GM12878 (cell line): ENCODE results near the gene MOK. TPM values are rescaled to one million over a fixed set of nuclear protein-coding genes. Genes with fewer than 3 reads are reported as not detected.

Experiments used
- ATAC-seq: fragments of 200-7000 bp; cut with Tn5 transposase; 3 replicates; pipeline ENCODE4 v1.9.1; 2020; ENCODE audit warnings: mild to moderate bottlenecking, moderate library complexity
- BruUV-seq: library from RNA; stranded (reverse); fragments of 400-500 nt; replicated peaks from 2 replicates; lab custom pipeline; 2021; lab: Mats Ljungman, UMichigan
- CTCF ChIA-PET: fragments of 300-600 bp; sonication (Branson Sonifier 250); formaldehyde crosslinking; extraction: SDS; loops from one replicate; lab custom pipeline; 2021; ENCODE audit warnings: inconsistent platforms; lab: Yijun Ruan, JAX
- POLR2A ChIA-PET: fragments of 350-600 bp; formaldehyde crosslinking; extraction: SDS; loops from one replicate; lab custom pipeline; 2021; ENCODE audit warnings: inconsistent platforms; lab: Charles Lee
- RAD21 ChIA-PET: fragments of 300-600 bp; sonication (Branson Sonifier 250); formaldehyde crosslinking; loops from one replicate; lab custom pipeline; 2023; ENCODE audit warnings: antibody characterized with exemption; ENCODE audit not compliant: unreplicated experiment; lab: Charles Lee
- SMC1A ChIA-PET: fragments of 300-600 bp; sonication (Branson Sonifier 250); formaldehyde crosslinking; loops from one replicate; lab custom pipeline; 2023; ENCODE audit not compliant: unreplicated experiment, uncharacterized antibody; lab: Charles Lee
- DNase-seq: peaks from one replicate; pipeline ENCODE4 v3.0.0-alpha.2; 2011; ENCODE audit warnings: low read depth, low spot score
- FAIRE-seq: peaks from 3 replicates; lab custom pipeline; 2011; peaks lifted over from hg19 to GRCh38; lab: Jason Lieb, UNC
- H2AFZ ChIP-seq: 2 replicates; pipeline ENCODE4 v1.6.0; 2011; ENCODE audit warnings: low read depth, low read length, control low read depth; ENCODE audit not compliant: control insufficient read depth
- H3K27ac ChIP-seq: 2 replicates; pipeline ENCODE4 v1.5.1; 2011; ENCODE audit warnings: control low read depth; ENCODE audit not compliant: control insufficient read depth, insufficient read depth
- H3K27me3 ChIP-seq, 2 experiments: replicated peaks in 1 of 2; 2 replicates each; pipeline versions ENCODE4 v1.6.0 to v1.6.1; 2011; ENCODE audit warnings: low read length in 1 of 2; ENCODE audit not compliant: control insufficient read depth in 2 of 2, insufficient read depth in 2 of 2
- H3K36me3 ChIP-seq, 2 experiments: 2 replicates each; pipeline ENCODE4 v1.5.1; 2011; ENCODE audit warnings: low read length in 1 of 2; ENCODE audit not compliant: control insufficient read depth in 2 of 2, insufficient read depth in 2 of 2
- H3K4me1 ChIP-seq: 2 replicates; pipeline ENCODE4 v1.6.1; 2011; ENCODE audit warnings: mild to moderate bottlenecking, low read length, moderate library complexity, mixed read lengths; ENCODE audit not compliant: control insufficient read depth, insufficient read depth
- H3K4me2 ChIP-seq: 2 replicates; pipeline ENCODE4 v1.6.0; 2011; ENCODE audit warnings: control low read depth; ENCODE audit not compliant: control insufficient read depth, insufficient read depth
- H3K4me3 ChIP-seq: fragments of 200-600 bp; sonication (generic); 2 replicates; pipeline ENCODE4 v1.5.1; 2016
- H3K79me2 ChIP-seq: 2 replicates; pipeline ENCODE4 v1.6.0; 2011; ENCODE audit warnings: low read length; ENCODE audit not compliant: control insufficient read depth, insufficient read depth
- H3K9ac ChIP-seq: 2 replicates; pipeline ENCODE4 v1.8.0; 2011; ENCODE audit warnings: low read length, control low read depth, mixed read lengths; ENCODE audit not compliant: control insufficient read depth, insufficient read depth
- H3K9me3 ChIP-seq: replicated peaks from 3 replicates; pipeline ENCODE4 v1.5.1; 2011; ENCODE audit warnings: mild to moderate bottlenecking, low read length; ENCODE audit not compliant: control insufficient read depth, insufficient read depth
- H4K20me1 ChIP-seq: 2 replicates; pipeline ENCODE4 v1.6.0; 2011; ENCODE audit not compliant: control insufficient read depth, insufficient read depth
- ETV6 ChIP-seq, 2 experiments: fragments of 450-650 bp in 1 of 2; IDR thresholded peaks in 1 of 2; conservative IDR thresholded peaks in 1 of 2; 2 replicates each; pipeline ENCODE4 v1.6.1; 2014; ENCODE audit warnings: antibody characterized with exemption in 1 of 2, borderline replicate concordance in 1 of 2, low read depth in 1 of 2, mild to moderate bottlenecking in 1 of 2, moderate library complexity in 1 of 2
- PAX5 ChIP-seq: IDR thresholded peaks from 2 replicates; pipeline ENCODE4 v1.6.1; 2011; ENCODE audit warnings: low read depth, low read length, borderline replicate concordance
- RBBP5 ChIP-seq: fragments of 200-600 bp; sonication (generic); conservative IDR thresholded peaks from 2 replicates; pipeline ENCODE4 v1.6.1; 2016
- SMAD1 ChIP-seq: fragments of 450-650 bp; IDR thresholded peaks from 2 replicates; pipeline ENCODE4 v1.6.1; 2018; ENCODE audit warnings: mild to moderate bottlenecking, low read depth; ENCODE audit not compliant: partially characterized antibody
- SMARCA5 ChIP-seq: fragments of 450-650 bp; IDR thresholded peaks from 2 replicates; pipeline ENCODE4 v1.6.1; 2017; ENCODE audit warnings: mild to moderate bottlenecking
- SP1 ChIP-seq: IDR thresholded peaks from one replicate; pipeline ENCODE4 v1.6.1; 2011; ENCODE audit warnings: low read depth, low read length
- SREBF2 ChIP-seq: IDR thresholded peaks from 2 replicates; pipeline ENCODE4 v1.6.1; 2012; ENCODE audit warnings: mild to moderate bottlenecking, low read length
- ZBTB33 ChIP-seq: fragments of 450-650 bp; IDR thresholded peaks from 2 replicates; pipeline ENCODE4 v1.6.1; 2017; ENCODE audit warnings: mild to moderate bottlenecking
- ZNF687 ChIP-seq: fragments of 450-650 bp; IDR thresholded peaks from 2 replicates; pipeline ENCODE4 v1.6.1; 2017; ENCODE audit warnings: mild to moderate bottlenecking, moderate library complexity
- WGBS: methylation state at CpG from one replicate; pipeline ENCODE4 v1.1.6; 2016; ENCODE audit warnings: low lambda C conversion rate; ENCODE audit not compliant: insufficient replicate concordance, insufficient coverage; ENCODE audit errors: missing lambda C conversion rate; 5-methylcytosine and 5-hydroxymethylcytosine counted together
- in situ Hi-C: fragments of 300-500 bp; cut with MboI; formaldehyde crosslinking; loops from 9 replicates; pipeline ENCODE4 v1.14.3; 2018; ENCODE audit warnings: mixed read lengths
- intact Hi-C: fragments of 100-400 bp; cut with micrococcal nuclease; formaldehyde crosslinking; loops from one replicate; pipeline ENCODE4 v1.14.2; 2022; ENCODE audit not compliant: unreplicated experiment
- polyA plus RNA-seq, 11 experiments: library from polyadenylated mRNA; depleted of rRNA in 4 of 11; unstranded in 6 of 11; stranded (reverse) in 5 of 11; fragments of >200 nt; fragmentation: Nextera tagmentation in 4 of 11; fragmentation: Illumina TruSeq in 1 of 11; extraction: Ambion mirVana in 4 of 11; extraction: Trizol in 1 of 11; gene quantifications; 1 replicate in 1 of 11; 2 replicates in 10 of 11; pipeline versions ENCODE4 v1.2.1 to v1.2.3, GENCODE V29; 2011 to 2016; ENCODE audit warnings: inconsistent platforms in 2 of 11, missing spikeins in 2 of 11, low read depth in 1 of 11
- total RNA-seq, 4 experiments: library from RNA; depleted of rRNA in 3 of 4; stranded (reverse); fragments of >200 nt in 3 of 4; fragmentation: Illumina TruSeq in 1 of 4; extraction: Trizol in 1 of 4; gene quantifications; 2 replicates each; pipeline versions ENCODE4 v1.2.1 to v1.2.3, GENCODE V29; 2013 to 2021

MOK gene
- total and polyA plus RNA-seq, 10 of the 15 experiments (the other 5 are each of a cell fraction or from before 2014, with no cell fraction given): 0.10 to 3.0 (median 1.4) TPM

GRCh38 chr14:102236026-102236425 is 68.9 kb downstream of the MOK start:
- no peaks in the 10 kb centered on the region for H3K4me1 ChIP-seq
- in situ Hi-C loops (loop anchor here (5.0 kb wide), 1 partner anchor 76 kb away; no protein-coding TSS in a partner anchor), intact Hi-C loops (no loop called here)
- no TSS peak for BruUV-seq
- TF ChIP-seq SREBF2 (no peak), SMARCA5 (no peak), ETV6 (conservative IDR thresholded peaks at IDR 0.05 in 1 of 2, IDR thresholded peaks at IDR 0.05 in 1 of 2; ENCODE audit: borderline replicate concordance in 1 of 2, low read depth in 1 of 2) (no peak), ZNF687 (no peak), PAX5 (no peak), ZBTB33 (no peak), RBBP5 (no peak), SP1 (no peak), SMAD1 (no peak)
- ChIA-PET CTCF (interaction anchor here (0.8 to 1.3 kb wide), 5 partner anchors 9 to 114 kb away, joined by 3 to 4 read pairs (median 3); no protein-coding TSS in a partner anchor), POLR2A (interaction anchor here (0.5 kb wide), 1 partner anchor 521 kb away, joined by 5 read pairs; no protein-coding TSS in a partner anchor), RAD21 (no interaction called here), SMC1A (no interaction called here)
- H3K27ac ChIP-seq: no peak overlapping the region
- 82% methylated on average over 12 of the region's 12 CpGs for WGBS
- no peak overlapping the region for H3K9ac ChIP-seq
- DNase-seq (no peak), FAIRE-seq (no peak), ATAC-seq (no peak)
- H3K9me3 ChIP-seq: no peaks in the 10 kb centered on the region
- H3K4me2 ChIP-seq: no peak overlapping the region
- no peaks in the 10 kb centered on the region for H3K36me3 ChIP-seq
- no peaks in the 10 kb centered on the region for H4K20me1 ChIP-seq
- H3K79me2 ChIP-seq: no peaks in the 10 kb centered on the region
- H2AFZ ChIP-seq: no peak overlapping the region
- no peak overlapping the region for H3K4me3 ChIP-seq
- no peaks in the 10 kb centered on the region; a peak in 1 of 4 replicates for H3K27me3 ChIP-seq
